Measurements from ENCODE around the gene ZG16B. TPM values are rescaled to one million over a fixed set of nuclear protein-coding genes. Genes with fewer than 3 reads are reported as not detected.

The ZG16B gene
- total and polyA plus RNA-seq, 2 of the 8 experiments (the other 6 are each of a cell fraction or from before 2014, with no cell fraction given): 0.11 TPM; not detected in 1

DNA sequence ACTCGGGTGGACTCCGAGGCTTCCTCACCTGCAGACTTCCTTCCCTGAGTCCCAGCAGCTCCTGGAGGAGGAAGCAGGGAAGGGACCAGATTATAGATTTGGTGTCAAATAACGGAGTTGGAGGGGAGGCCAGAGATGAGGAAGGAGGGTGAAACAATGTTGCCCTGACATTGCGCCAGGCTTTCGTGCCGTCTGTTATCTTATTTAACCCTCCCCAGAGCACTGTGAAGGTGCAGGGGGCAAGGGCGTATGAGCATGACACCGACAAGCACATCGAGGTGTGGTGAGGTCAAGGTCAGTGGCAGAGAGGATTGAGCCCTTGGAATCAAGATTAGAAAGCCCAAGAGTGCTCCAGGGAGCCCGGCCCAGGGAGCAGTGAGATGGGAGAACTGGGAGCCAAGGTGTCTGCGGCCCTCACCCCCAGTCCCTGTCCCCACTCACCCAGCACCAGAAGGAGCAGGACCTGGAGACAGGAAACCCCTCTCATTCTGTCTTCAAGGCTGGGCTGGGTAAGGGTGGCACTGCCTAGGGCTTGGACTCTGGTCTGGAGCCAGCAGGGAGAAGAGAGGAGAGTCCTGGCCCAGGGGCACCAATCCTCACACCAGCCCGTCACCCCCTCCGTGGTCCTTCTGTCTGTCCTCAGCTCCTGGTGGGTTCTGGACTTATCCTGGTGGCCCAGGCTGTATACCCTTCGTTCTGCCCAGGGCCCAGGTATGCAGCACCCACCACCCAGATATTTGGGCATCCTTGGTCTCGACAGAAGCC lies 43.9 kb upstream of the ZG16B start:
- Histone ChIP-seq H4K8ac (ENCODE audit: extremely low read depth, insufficient read depth, low read length) (peak overlapping the region; percentile 14), H3K56ac (replicated peaks; ENCODE audit: insufficient read length, low read depth, low read length) (no peak overlapping the region), H2BK12ac (ENCODE audit: low read depth, low read length) (peak overlapping the region; percentile 80; the same call in 1 of the 2 replicates), H3K4me3 (ENCODE audit: extremely low read depth in 1 of 4, insufficient read depth in 2 of 4, low read depth in 3 of 4, low read length in 4 of 4) (no peak overlapping the region), H2BK20ac (ENCODE audit: low read length) (no peak overlapping the region), H2AK5ac (ENCODE audit: low read depth, low read length) (peak overlapping the region; percentile 75; the same call in 1 of the 2 replicates), H4K20me1 (replicated peaks in 1 of 2; ENCODE audit: control insufficient read depth in 1 of 2, insufficient read depth in 2 of 2, low read length in 2 of 2) (no peaks in the 10 kb centered on the region), H2AFZ (ENCODE audit: low read length) (0 out of 2 replicates have a peak overlapping the region, but pooled peaks have one; percentile 31), H3K9ac (replicated peaks in 1 of 4; ENCODE audit: extremely low read depth in 1 of 4, low read depth in 3 of 4, low read length in 3 of 4) (no peak overlapping the region), H3K4ac (replicated peaks; ENCODE audit: insufficient read length, low read depth, low read length) (no peak overlapping the region), H4K91ac (replicated peaks; ENCODE audit: insufficient read length, low read length) (no peak overlapping the region), H3K27me3 (replicated peaks in 1 of 4; ENCODE audit: control insufficient read depth in 3 of 4, extremely low read depth in 1 of 4, insufficient read depth in 3 of 4, low read length in 3 of 4) (peaks cover 0 to 3% (median 0%) of the 10 kb centered on the region in 4 experiments; a peak in 2 of 7 replicates), H2BK5ac (ENCODE audit: low read depth, low read length) (no peak overlapping the region), H3K9me3 (ENCODE audit: insufficient read depth in 2 of 2, low read depth in 1 of 2, low read length in 1 of 2) (no peaks in the 10 kb centered on the region), H3K4me2 (ENCODE audit: insufficient read depth in 1 of 2, low read depth in 2 of 2, low read length in 2 of 2) (no peak overlapping the region; a peak in 1 of 4 replicates), H3K27ac (ENCODE audit: low read depth, low read length) (no peak overlapping the region), H2BK120ac (replicated peaks; ENCODE audit: low read depth, low read length) (no peak overlapping the region), H3K23me2 (ENCODE audit: low read depth, low read length) (no peaks in the 10 kb centered on the region; the same call in 1 of the 2 replicates), H3K14ac (ENCODE audit: insufficient read length) (no peak overlapping the region), H3K4me1 (replicated peaks in 1 of 4; ENCODE audit: control insufficient read depth in 3 of 4, insufficient read depth in 4 of 4, low read length in 3 of 4) (peaks cover 0 to 3% (median 2%) of the 10 kb centered on the region in 4 experiments; a peak in 1 of 7 replicates), H3K18ac (ENCODE audit: extremely low read depth, low read length) (no peak overlapping the region), H3K36me3 (ENCODE audit: control insufficient read depth in 2 of 4, insufficient read depth in 4 of 4, low read length in 3 of 4) (no peaks in the 10 kb centered on the region), H3K79me2 (ENCODE audit: control insufficient read depth in 1 of 2, insufficient read depth in 2 of 2, low read length in 2 of 2) (no peaks in the 10 kb centered on the region), H2BK15ac (ENCODE audit: low read length) (peak overlapping the region; percentile 92; the same call in 1 of the 2 replicates), H3K23ac (ENCODE audit: insufficient read length) (no peak overlapping the region), H3K79me1 (ENCODE audit: low read depth, low read length) (no peaks in the 10 kb centered on the region; the same call in 1 of the 2 replicates), H4K5ac (ENCODE audit: insufficient read length, low read depth, low read length) (no peak overlapping the region)
- FAIRE-seq (no peak), DNase-seq (ENCODE audit: low read depth in 1 of 2, low spot score in 2 of 2) (no peak)
- CTCF ChIA-PET (ENCODE audit: partially characterized antibody): no interaction called here
- WGBS, 2 experiments (ENCODE audit: extremely low coverage in 1 of 2, insufficient coverage in 1 of 2, insufficient read length in 1 of 2, insufficient replicate concordance in 2 of 2, low coverage in 1 of 2, low lambda C conversion rate in 2 of 2, missing lambda C conversion rate in 1 of 2): 93% methylated on average over 14 of the region's 15 CpGs; no CpG with 5 or more reads in 1 of the 2 experiments
- POLR2A ChIA-PET (ENCODE audit: partially characterized antibody): interaction anchor here (1.4 to 1.8 kb wide), 3 partner anchors 9 to 33 kb away, joined by 5 to 6 read pairs (median 5); partner anchors contain the start of genes ELOB and SRRM2
- no peak for TF ChIP-seq CTBP2 (IDR thresholded peaks at IDR 0.05; ENCODE audit: borderline replicate concordance, insufficient read depth, insufficient read length, low read length)
- TF ChIP-seq CHD2 (IDR thresholded peaks at IDR 0.05; ENCODE audit: low read length): no peak
- TF ChIP-seq YY1 (IDR thresholded peaks at IDR 0.05; ENCODE audit: low read depth, low read length): no peak

All from H1 (cell line).